Activated CD4-positive, alpha-beta memory T cell treated with anti-CD3 and anti-CD28 coated beads for 36 hours (primary cell): Measurements from ENCODE around the gene TASL. TPM values are rescaled to one million over a fixed set of nuclear protein-coding genes. Genes with fewer than 3 reads are reported as not detected.
"Not testable (repeated sequence)": the region's sequence is repeated elsewhere in the genome, so short reads cannot be mapped to it uniquely, and the experiment has no call there.

ENCODE experiments used
- CTCF ChIA-PET: fragments of 350-600 bp; sonication (Branson Sonifier 250); formaldehyde crosslinking; loops from one replicate; lab custom pipeline; 2021; ENCODE audit warnings: antibody characterized with exemption, inconsistent platforms; lab: Charles Lee
- POLR2A ChIA-PET: fragments of 350-600 bp; sonication (Branson Sonifier 250); formaldehyde crosslinking; loops from one replicate; lab custom pipeline; 2021; ENCODE audit warnings: antibody characterized with exemption; lab: Charles Lee
- DNase-seq: peaks from one replicate; pipeline ENCODE4 v3.0.0-alpha.2; 2020
- H3K27ac Mint-ChIP-seq: one replicate; pipeline ENCODE4 v1.8.0; 2021; ENCODE audit warnings: mixed read lengths
- H3K27me3 Mint-ChIP-seq: one replicate; pipeline ENCODE4 v1.8.0; 2021; ENCODE audit warnings: mixed read lengths
- H3K36me3 Mint-ChIP-seq: one replicate; pipeline ENCODE4 v1.8.0; 2021; ENCODE audit warnings: mixed read lengths
- H3K4me1 Mint-ChIP-seq: one replicate; pipeline ENCODE4 v1.8.0; 2021; ENCODE audit warnings: low read depth, mixed read lengths
- H3K4me3 Mint-ChIP-seq: one replicate; pipeline ENCODE4 v1.8.0; 2021; ENCODE audit warnings: mild to moderate bottlenecking, mixed read lengths
- H3K9me3 Mint-ChIP-seq: one replicate; pipeline ENCODE4 v1.8.0; 2021; ENCODE audit warnings: mixed read lengths
- intact Hi-C: fragments of 100-400 bp; cut with micrococcal nuclease; formaldehyde crosslinking; loops from one replicate; pipeline ENCODE4 v1.15.1; 2023
- total RNA-seq, 2 experiments: library from RNA; stranded (reverse); gene quantifications; one replicate each; pipeline ENCODE4 v1.2.3, GENCODE V29; 2021

The TASL gene
- total RNA-seq, 2 experiments from 2014 or later: 1.1 to 1.6 TPM

GRCh38 chrX:30572678-30573077 is 4.9 kb downstream of the TASL start:
- no peaks in the 10 kb centered on the region for H3K9me3 Mint-ChIP-seq

GRCh38 chrX:30572004-30572403 is 5.6 kb downstream of the TASL start:
- Mint-ChIP-seq H3K4me3 (no peak overlapping the region), H3K27ac (no peak overlapping the region), H3K4me1 (peaks cover 22% of the 10 kb centered on the region), H3K36me3 (peaks cover 3% of the 10 kb centered on the region), H3K27me3 (no peaks in the 10 kb centered on the region), H3K9me3 (no peaks in the 10 kb centered on the region)
- intact Hi-C loops: no loop called here
- CTCF ChIA-PET: interaction anchor here (0.7 to 3.2 kb wide), 4 partner anchors 11 to 168 kb away, joined by 3 to 12 read pairs (median 3); no protein-coding TSS in a partner anchor
- no peak for DNase-seq
- POLR2A ChIA-PET: no interaction called here

More at GRCh38 chrX:30572678-30573077, 4.9 kb downstream of the TASL start:
- ChIA-PET CTCF (interaction anchor here (1.2 kb wide), 1 partner anchor 46 kb away, joined by 3 read pairs; no protein-coding TSS in a partner anchor), POLR2A (no interaction called here)
- H3K36me3 Mint-ChIP-seq: peaks cover 3% of the 10 kb centered on the region
- H3K27ac Mint-ChIP-seq: no peak overlapping the region
- DNase-seq: no peak
- H3K27me3 Mint-ChIP-seq: no peaks in the 10 kb centered on the region
- H3K4me1 Mint-ChIP-seq: peaks cover 26% of the 10 kb centered on the region
- H3K4me3 Mint-ChIP-seq: no peak overlapping the region
- intact Hi-C loops: no loop called here

- Mint-ChIP-seq H3K4me3 (no peak overlapping the region), H3K9me3 (no peaks in the 10 kb centered on the region), H3K4me1 (peaks cover 16% of the 10 kb centered on the region), H3K36me3 (peaks cover 3% of the 10 kb centered on the region), H3K27me3 (no peaks in the 10 kb centered on the region), H3K27ac (no peak overlapping the region)
- no peak for DNase-seq
- ChIA-PET POLR2A (no interaction called here), CTCF (interaction anchor here (0.9 to 3.2 kb wide), 9 partner anchors 10 to 344 kb away, joined by 3 to 12 read pairs (median 4); no protein-coding TSS in a partner anchor)
- intact Hi-C loops: loop anchor here (1.0 kb wide), 2 partner anchors 24 to 143 kb away; no protein-coding TSS in a partner anchor
Measured at GRCh38 chrX:30570505-30570904, 7.1 kb downstream of the TASL start.

- no peaks in the 10 kb centered on the region for H3K36me3 Mint-ChIP-seq
- peaks cover 8% of the 10 kb centered on the region for H3K4me1 Mint-ChIP-seq
- intact Hi-C loops: no loop called here
- CTCF ChIA-PET: no interaction called here
- no peak for DNase-seq
- no peak overlapping the region for H3K27ac Mint-ChIP-seq
- no peaks in the 10 kb centered on the region for H3K27me3 Mint-ChIP-seq
- H3K9me3 Mint-ChIP-seq: peaks cover 1% of the 10 kb centered on the region
- POLR2A ChIA-PET: no interaction called here
- H3K4me3 Mint-ChIP-seq: no peak overlapping the region
Measured at GRCh38 chrX:30568136-30568535, 9.4 kb downstream of the TASL start.

- CTCF ChIA-PET, H3K9me3 Mint-ChIP-seq, POLR2A ChIA-PET, H3K4me1 Mint-ChIP-seq, intact Hi-C loops, H3K36me3 Mint-ChIP-seq, H3K4me3 Mint-ChIP-seq, H3K27ac Mint-ChIP-seq, DNase-seq, H3K27me3 Mint-ChIP-seq: not testable (repeated sequence)
Measured at GRCh38 chrX:30563070-30563469, 14.5 kb downstream of the TASL start.

- H3K4me3 Mint-ChIP-seq: no peak overlapping the region
- H3K27ac Mint-ChIP-seq: no peak overlapping the region
- H3K27me3 Mint-ChIP-seq: no peaks in the 10 kb centered on the region
- ChIA-PET CTCF (interaction anchor here (0.6 kb wide), 1 partner anchor 11 kb away, joined by 3 read pairs; no protein-coding TSS in a partner anchor), POLR2A (no interaction called here)
- intact Hi-C loops: no loop called here
- DNase-seq: no peak
- H3K9me3 Mint-ChIP-seq: peaks cover 6% of the 10 kb centered on the region
- H3K36me3 Mint-ChIP-seq: peaks cover 3% of the 10 kb centered on the region
- no peaks in the 10 kb centered on the region for H3K4me1 Mint-ChIP-seq
Measured at GRCh38 chrX:30561191-30561590, 16.4 kb downstream of the TASL start.

- ChIA-PET CTCF (no interaction called here), POLR2A (no interaction called here)
- intact Hi-C loops: no loop called here
Measured at GRCh38 chrX:30538271-30538670, 39.3 kb downstream of the TASL start.

GRCh38 chrX:30533835-30534234 is 43.7 kb downstream of the TASL start:
- POLR2A ChIA-PET: no interaction called here

More at GRCh38 chrX:30538271-30538670, 39.3 kb downstream of the TASL start:
- H3K36me3 Mint-ChIP-seq: no peaks in the 10 kb centered on the region
- no peaks in the 10 kb centered on the region for H3K27me3 Mint-ChIP-seq
- H3K4me1 Mint-ChIP-seq: no peaks in the 10 kb centered on the region
- no peak overlapping the region for H3K4me3 Mint-ChIP-seq
- no peak for DNase-seq
- no peak overlapping the region for H3K27ac Mint-ChIP-seq
- no peaks in the 10 kb centered on the region for H3K9me3 Mint-ChIP-seq

GRCh38 chrX:30533266-30533665 is 44.3 kb downstream of the TASL start:
- peaks cover 1% of the 10 kb centered on the region for H3K27me3 Mint-ChIP-seq
- intact Hi-C loops: no loop called here
- no peak for DNase-seq
- H3K9me3 Mint-ChIP-seq: no peaks in the 10 kb centered on the region
- no peak overlapping the region for H3K4me3 Mint-ChIP-seq
- ChIA-PET CTCF (no interaction called here), POLR2A (no interaction called here)
- H3K27ac Mint-ChIP-seq: no peak overlapping the region
- H3K4me1 Mint-ChIP-seq: no peaks in the 10 kb centered on the region
- no peaks in the 10 kb centered on the region for H3K36me3 Mint-ChIP-seq

More at GRCh38 chrX:30533835-30534234, 43.7 kb downstream of the TASL start:
- Mint-ChIP-seq H3K27me3 (peaks cover 1% of the 10 kb centered on the region), H3K36me3 (no peaks in the 10 kb centered on the region), H3K4me3 (no peak overlapping the region), H3K9me3 (no peaks in the 10 kb centered on the region), H3K4me1 (no peaks in the 10 kb centered on the region), H3K27ac (no peak overlapping the region)
- intact Hi-C loops: no loop called here
- CTCF ChIA-PET: no interaction called here
- DNase-seq: no peak

- intact Hi-C loops: no loop called here
- Mint-ChIP-seq H3K4me3 (no peak overlapping the region), H3K4me1 (no peaks in the 10 kb centered on the region), H3K27me3 (peaks cover 1% of the 10 kb centered on the region), H3K36me3 (no peaks in the 10 kb centered on the region), H3K9me3 (no peaks in the 10 kb centered on the region), H3K27ac (no peak overlapping the region)
- ChIA-PET POLR2A (no interaction called here), CTCF (no interaction called here)
- DNase-seq: no peak
Measured at GRCh38 chrX:30530606-30531005, 47.0 kb downstream of the TASL start.

- no peak for DNase-seq
- Mint-ChIP-seq H3K27ac (no peak overlapping the region), H3K27me3 (peaks cover 1% of the 10 kb centered on the region), H3K36me3 (no peaks in the 10 kb centered on the region), H3K4me3 (no peak overlapping the region), H3K4me1 (no peaks in the 10 kb centered on the region), H3K9me3 (no peaks in the 10 kb centered on the region)
- CTCF ChIA-PET: no interaction called here
- POLR2A ChIA-PET: no interaction called here
- intact Hi-C loops: no loop called here
Measured at GRCh38 chrX:30525732-30526131, 51.8 kb downstream of the TASL start.

- Mint-ChIP-seq H3K27me3 (no peaks in the 10 kb centered on the region), H3K27ac (no peak overlapping the region), H3K4me3 (no peak overlapping the region), H3K36me3 (no peaks in the 10 kb centered on the region), H3K9me3 (no peaks in the 10 kb centered on the region), H3K4me1 (no peaks in the 10 kb centered on the region)
- ChIA-PET CTCF (no interaction called here), POLR2A (no interaction called here)
- intact Hi-C loops: no loop called here
- no peak for DNase-seq
Measured at GRCh38 chrX:30521440-30522182, 56.0 kb downstream of the TASL start.

- no peak for DNase-seq
- intact Hi-C loops: no loop called here
- Mint-ChIP-seq H3K9me3 (no peaks in the 10 kb centered on the region), H3K27ac (no peak overlapping the region), H3K36me3 (no peaks in the 10 kb centered on the region), H3K4me1 (no peaks in the 10 kb centered on the region), H3K4me3 (no peak overlapping the region), H3K27me3 (no peaks in the 10 kb centered on the region)
- POLR2A ChIA-PET: no interaction called here
- CTCF ChIA-PET: interaction anchor here (1.5 to 2.2 kb wide), 2 partner anchors 9 to 372 kb away, joined by 4 to 6 read pairs; no protein-coding TSS in a partner anchor
Measured at GRCh38 chrX:30513284-30513683, 64.3 kb downstream of the TASL start.
